ENCODE measurements around the gene THRAP3. TPM values are rescaled to one million over a fixed set of nuclear protein-coding genes. Genes with fewer than 3 reads are reported as not detected.

Gene THRAP3
- total and polyA plus RNA-seq, 9 of the 15 experiments (the other 6 are each of a cell fraction or from before 2014, with no cell fraction given), result 66.2 to 135 (median 113) TPM

- TF ChIP-seq REST (IDR thresholded peaks at IDR 0.05; ENCODE audit: borderline replicate concordance) (peak; percentile 83), REST (CRISPR knock-in tag; IDR thresholded peaks at IDR 0.05; ENCODE audit: low read depth) (no peak), NFE2 (IDR thresholded peaks at IDR 0.05; ENCODE audit: low read depth) (no peak), ZNF174 (CRISPR knock-in tag; IDR thresholded peaks at IDR 0.05) (no peak), CREB5 (CRISPR knock-in tag; IDR thresholded peaks at IDR 0.05) (no peak), PREB (CRISPR knock-in tag; IDR thresholded peaks at IDR 0.05) (no peak), HLTF (IDR thresholded peaks at IDR 0.05) (0 out of 2 replicates have a peak, but pooled peaks have one; percentile 43), TAF9B (IDR thresholded peaks at IDR 0.05; ENCODE audit: partially characterized antibody) (peak; percentile 64), HBP1 (CRISPR knock-in tag; IDR thresholded peaks at IDR 0.05) (peak; percentile 88; the same call in 1 of the 2 replicates), LCOR (CRISPR knock-in tag; IDR thresholded peaks at IDR 0.05) (no peak), SMAD3 (CRISPR knock-in tag; conservative IDR thresholded peaks at IDR 0.05) (no peak), NR2F6 (CRISPR knock-in tag; IDR thresholded peaks at IDR 0.05) (0 out of 2 replicates have a peak, but pooled peaks have one; percentile 32), ZBTB26 (CRISPR knock-in tag; IDR thresholded peaks at IDR 0.05) (peak; percentile 82; the same call in 1 of the 2 replicates), HDAC3 (IDR thresholded peaks at IDR 0.05; ENCODE audit: borderline replicate concordance, partially characterized antibody) (no peak)
Measured at GRCh38 chr1:36223381-36223995, 755 bp upstream of the THRAP3 start (continued).

Measured in K562 (cell line).